Measurements from ENCODE around the gene PLA2G4B.

Gene PLA2G4B

GRCh38 chr15:41882689-41883483, 44.2 kb downstream of the PLA2G4B start:
- no peak overlapping the region for H3K27ac ChIP-seq (ENCODE audit: insufficient read depth, low read length, poor library complexity, severe bottlenecking)
- no peaks in the 10 kb centered on the region for H3K36me3 ChIP-seq (ENCODE audit: control insufficient read depth, insufficient read depth, low read length)
- peaks cover 5% of the 10 kb centered on the region for H3K4me1 ChIP-seq (ENCODE audit: control insufficient read depth, insufficient read depth, low read length, poor library complexity, severe bottlenecking)
- H3K27me3 ChIP-seq (replicated peaks; ENCODE audit: control insufficient read depth, insufficient read depth, low read length, poor library complexity, severe bottlenecking): peaks cover 4% of the 10 kb centered on the region
- no peak overlapping the region for H3K4me3 ChIP-seq (ENCODE audit: insufficient read depth, low read depth, low read length, poor library complexity, severe bottlenecking)
- no peaks in the 10 kb centered on the region for H3K9me3 ChIP-seq (ENCODE audit: control insufficient read depth, low read length)
- DNase-seq: no peak

DNA sequence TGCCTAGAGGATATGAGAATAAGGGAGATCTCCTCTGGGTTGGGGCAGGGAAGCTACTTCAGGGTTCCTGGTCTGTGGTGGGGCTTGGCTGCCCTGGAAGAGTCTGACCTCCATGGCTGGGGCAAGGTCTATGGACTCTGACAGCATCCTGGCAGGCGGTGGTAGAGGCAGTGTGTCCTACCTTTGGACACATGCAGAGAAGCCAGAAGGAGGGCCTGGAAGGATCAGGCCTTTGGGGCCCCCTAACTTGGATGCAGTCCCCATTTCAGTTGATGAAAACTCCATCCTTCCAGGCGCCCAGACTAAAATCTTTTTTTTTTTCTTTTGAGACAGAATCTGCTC, 44.8 kb downstream of the PLA2G4B start:
- H3K27me3 ChIP-seq (replicated peaks; ENCODE audit: control insufficient read depth, insufficient read depth, low read length, poor library complexity, severe bottlenecking): peaks cover 4% of the 10 kb centered on the region
- H3K36me3 ChIP-seq (ENCODE audit: control insufficient read depth, insufficient read depth, low read length): no peaks in the 10 kb centered on the region
- no peak overlapping the region for H3K27ac ChIP-seq (ENCODE audit: insufficient read depth, low read length, poor library complexity, severe bottlenecking)
- no peak for DNase-seq
- peaks cover 11% of the 10 kb centered on the region for H3K4me1 ChIP-seq (ENCODE audit: control insufficient read depth, insufficient read depth, low read length, poor library complexity, severe bottlenecking)
- H3K9me3 ChIP-seq (ENCODE audit: control insufficient read depth, low read length): no peaks in the 10 kb centered on the region
- H3K4me3 ChIP-seq (ENCODE audit: insufficient read depth, low read depth, low read length, poor library complexity, severe bottlenecking): no peak overlapping the region

DNA sequence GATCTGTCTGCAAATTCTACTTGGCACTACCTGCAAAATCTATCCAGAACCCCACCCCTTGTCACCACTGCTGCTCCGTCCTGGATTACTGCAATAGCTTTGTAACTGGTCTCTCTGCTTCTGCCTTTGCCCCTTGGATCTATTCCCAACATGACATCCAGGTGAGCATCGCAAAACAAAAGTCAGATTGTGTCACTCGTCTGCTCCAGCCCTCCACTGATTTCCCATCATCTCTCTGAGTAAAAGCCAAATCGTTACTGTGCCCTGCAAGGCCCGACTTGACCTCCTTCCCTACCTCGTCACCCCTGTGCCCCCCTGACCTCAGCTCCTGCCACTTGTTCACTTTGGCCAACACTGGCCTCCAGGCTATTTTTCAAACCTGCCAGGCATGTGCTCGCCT, 45.8 kb downstream of the PLA2G4B start:
- DNase-seq: no peak
- H3K36me3 ChIP-seq (ENCODE audit: control insufficient read depth, insufficient read depth, low read length): no peaks in the 10 kb centered on the region
- H3K4me3 ChIP-seq (ENCODE audit: insufficient read depth, low read depth, low read length, poor library complexity, severe bottlenecking): no peak overlapping the region
- peaks cover 18% of the 10 kb centered on the region for H3K4me1 ChIP-seq (ENCODE audit: control insufficient read depth, insufficient read depth, low read length, poor library complexity, severe bottlenecking)
- no peak overlapping the region for H3K27ac ChIP-seq (ENCODE audit: insufficient read depth, low read length, poor library complexity, severe bottlenecking)
- H3K27me3 ChIP-seq (replicated peaks; ENCODE audit: control insufficient read depth, insufficient read depth, low read length, poor library complexity, severe bottlenecking): peaks cover 4% of the 10 kb centered on the region
- no peaks in the 10 kb centered on the region for H3K9me3 ChIP-seq (ENCODE audit: control insufficient read depth, low read length)

- no peak overlapping the region for H3K27ac ChIP-seq (ENCODE audit: insufficient read depth, low read length, poor library complexity, severe bottlenecking)
- H3K27me3 ChIP-seq (replicated peaks; ENCODE audit: control insufficient read depth, insufficient read depth, low read length, poor library complexity, severe bottlenecking): peaks cover 4% of the 10 kb centered on the region
- peaks cover 18% of the 10 kb centered on the region for H3K4me1 ChIP-seq (ENCODE audit: control insufficient read depth, insufficient read depth, low read length, poor library complexity, severe bottlenecking)
- H3K36me3 ChIP-seq (ENCODE audit: control insufficient read depth, insufficient read depth, low read length): no peaks in the 10 kb centered on the region
- DNase-seq: no peak
- no peaks in the 10 kb centered on the region for H3K9me3 ChIP-seq (ENCODE audit: control insufficient read depth, low read length)
- H3K4me3 ChIP-seq (ENCODE audit: insufficient read depth, low read depth, low read length, poor library complexity, severe bottlenecking): no peak overlapping the region
These were observed 46.7 kb downstream of the PLA2G4B start for GRCh38 chr15:41885321-41885720.

- Histone ChIP-seq H3K4me3 (ENCODE audit: insufficient read depth, low read depth, low read length, poor library complexity, severe bottlenecking) (no peak overlapping the region), H3K27ac (ENCODE audit: insufficient read depth, low read length, poor library complexity, severe bottlenecking) (no peak overlapping the region), H3K36me3 (ENCODE audit: control insufficient read depth, insufficient read depth, low read length) (no peaks in the 10 kb centered on the region), H3K27me3 (replicated peaks; ENCODE audit: control insufficient read depth, insufficient read depth, low read length, poor library complexity, severe bottlenecking) (peaks cover 4% of the 10 kb centered on the region), H3K9me3 (ENCODE audit: control insufficient read depth, low read length) (no peaks in the 10 kb centered on the region), H3K4me1 (ENCODE audit: control insufficient read depth, insufficient read depth, low read length, poor library complexity, severe bottlenecking) (peaks cover 18% of the 10 kb centered on the region)
- DNase-seq: no peak
These were observed 47.2 kb downstream of the PLA2G4B start for GRCh38 chr15:41885841-41886240.

DNA sequence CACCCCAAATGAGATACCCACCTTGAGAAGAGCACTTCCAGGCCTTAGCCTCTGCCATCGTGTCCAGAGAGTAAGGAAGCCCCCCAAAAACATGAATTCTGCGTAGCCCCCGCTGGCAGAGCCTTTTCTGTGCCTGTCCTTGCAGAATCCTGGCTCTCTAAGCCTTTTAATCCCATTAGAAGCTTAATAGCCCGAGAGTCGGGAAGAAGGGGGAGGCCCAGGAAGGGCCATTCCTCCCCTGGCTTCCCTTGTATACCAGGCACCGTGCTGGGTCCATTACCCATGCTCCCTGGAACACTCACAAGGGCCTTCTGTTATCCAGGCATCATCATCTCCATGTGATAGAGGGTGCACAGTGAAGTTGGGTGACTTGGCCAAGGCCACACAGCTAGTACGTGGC, 48.1 kb downstream of the PLA2G4B start:
- H3K27me3 ChIP-seq (replicated peaks; ENCODE audit: control insufficient read depth, insufficient read depth, low read length, poor library complexity, severe bottlenecking): no peaks in the 10 kb centered on the region
- no peaks in the 10 kb centered on the region for H3K36me3 ChIP-seq (ENCODE audit: control insufficient read depth, insufficient read depth, low read length)
- H3K9me3 ChIP-seq (ENCODE audit: control insufficient read depth, low read length): no peaks in the 10 kb centered on the region
- peaks cover 18% of the 10 kb centered on the region for H3K4me1 ChIP-seq (ENCODE audit: control insufficient read depth, insufficient read depth, low read length, poor library complexity, severe bottlenecking)
- no peak overlapping the region for H3K4me3 ChIP-seq (ENCODE audit: insufficient read depth, low read depth, low read length, poor library complexity, severe bottlenecking)
- no peak for DNase-seq
- no peak overlapping the region for H3K27ac ChIP-seq (ENCODE audit: insufficient read depth, low read length, poor library complexity, severe bottlenecking)

DNA sequence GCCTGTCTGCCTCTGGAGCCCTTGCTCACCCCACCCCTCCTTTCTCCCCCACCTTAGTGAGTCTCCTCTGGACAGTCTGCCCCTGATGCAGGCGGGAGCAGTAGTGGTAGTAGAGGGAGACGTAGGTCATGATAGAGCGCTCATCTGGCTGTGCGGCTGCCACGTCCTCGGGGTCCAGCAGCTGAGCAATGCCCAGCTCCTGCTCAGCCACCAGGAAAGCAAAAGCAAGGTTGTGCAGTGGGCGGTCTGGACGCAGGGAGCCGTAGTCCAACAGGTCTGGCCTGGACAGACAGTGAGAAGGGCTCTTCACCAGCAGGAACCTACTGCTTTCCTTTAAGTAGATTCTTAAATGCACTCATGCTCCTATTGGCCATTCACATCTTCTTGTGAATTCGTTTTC, 48.5 kb downstream of the PLA2G4B start:
- Histone ChIP-seq H3K9me3 (ENCODE audit: control insufficient read depth, low read length) (no peaks in the 10 kb centered on the region), H3K4me1 (ENCODE audit: control insufficient read depth, insufficient read depth, low read length, poor library complexity, severe bottlenecking) (peaks cover 21% of the 10 kb centered on the region), H3K36me3 (ENCODE audit: control insufficient read depth, insufficient read depth, low read length) (no peaks in the 10 kb centered on the region), H3K27ac (ENCODE audit: insufficient read depth, low read length, poor library complexity, severe bottlenecking) (no peak overlapping the region), H3K4me3 (ENCODE audit: insufficient read depth, low read depth, low read length, poor library complexity, severe bottlenecking) (no peak overlapping the region), H3K27me3 (replicated peaks; ENCODE audit: control insufficient read depth, insufficient read depth, low read length, poor library complexity, severe bottlenecking) (no peaks in the 10 kb centered on the region)
- DNase-seq: no peak

- Histone ChIP-seq H3K27me3 (replicated peaks; ENCODE audit: control insufficient read depth, insufficient read depth, low read length, poor library complexity, severe bottlenecking) (no peaks in the 10 kb centered on the region), H3K4me3 (ENCODE audit: insufficient read depth, low read depth, low read length, poor library complexity, severe bottlenecking) (no peak overlapping the region), H3K9me3 (ENCODE audit: control insufficient read depth, low read length) (no peaks in the 10 kb centered on the region), H3K36me3 (ENCODE audit: control insufficient read depth, insufficient read depth, low read length) (no peaks in the 10 kb centered on the region), H3K4me1 (ENCODE audit: control insufficient read depth, insufficient read depth, low read length, poor library complexity, severe bottlenecking) (peaks cover 23% of the 10 kb centered on the region), H3K27ac (ENCODE audit: insufficient read depth, low read length, poor library complexity, severe bottlenecking) (no peak overlapping the region)
- DNase-seq: no peak
These were observed 49.2 kb downstream of the PLA2G4B start for GRCh38 chr15:41887893-41888292.

DNA sequence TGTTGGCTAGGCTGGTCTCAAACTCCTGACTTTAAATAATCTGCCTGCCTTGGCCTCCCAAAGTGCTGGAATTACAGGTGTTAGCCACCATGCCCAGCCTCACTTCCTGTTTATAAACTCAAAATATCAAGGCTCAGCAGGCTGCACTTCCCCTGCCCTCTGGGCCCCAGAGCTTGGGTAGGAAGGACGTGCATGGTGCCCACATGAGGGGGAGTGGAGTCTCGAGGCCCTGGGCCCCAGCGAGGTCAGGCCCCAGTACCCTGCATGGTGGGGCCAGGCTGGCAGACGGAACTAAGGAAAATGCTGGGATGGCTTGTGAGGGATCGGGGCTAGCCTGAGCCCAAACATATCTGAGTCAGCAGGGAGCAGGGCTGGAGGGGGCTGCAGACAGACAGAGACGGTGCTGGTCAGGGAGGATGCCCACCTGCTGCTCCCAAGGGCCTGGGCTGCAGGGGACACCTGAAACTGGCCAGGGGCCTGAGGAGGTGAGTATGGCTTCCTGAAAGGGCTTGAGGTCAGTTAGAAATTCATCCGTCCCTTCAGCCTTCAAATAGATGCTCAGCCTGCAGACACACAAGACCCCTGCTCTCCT, 50.1 kb downstream of the PLA2G4B start:
- H3K36me3 ChIP-seq (ENCODE audit: control insufficient read depth, insufficient read depth, low read length): no peaks in the 10 kb centered on the region
- no peak overlapping the region for H3K27ac ChIP-seq (ENCODE audit: insufficient read depth, low read length, poor library complexity, severe bottlenecking)
- no peaks in the 10 kb centered on the region for H3K27me3 ChIP-seq (replicated peaks; ENCODE audit: control insufficient read depth, insufficient read depth, low read length, poor library complexity, severe bottlenecking)
- DNase-seq: no peak
- H3K4me3 ChIP-seq (ENCODE audit: insufficient read depth, low read depth, low read length, poor library complexity, severe bottlenecking): no peak overlapping the region
- peaks cover 31% of the 10 kb centered on the region for H3K4me1 ChIP-seq (ENCODE audit: control insufficient read depth, insufficient read depth, low read length, poor library complexity, severe bottlenecking)
- H3K9me3 ChIP-seq (ENCODE audit: control insufficient read depth, low read length): no peaks in the 10 kb centered on the region

- no peak for DNase-seq
- H3K4me1 ChIP-seq (ENCODE audit: control insufficient read depth, insufficient read depth, low read length, poor library complexity, severe bottlenecking): peaks cover 45% of the 10 kb centered on the region
- H3K4me3 ChIP-seq (ENCODE audit: insufficient read depth, low read depth, low read length, poor library complexity, severe bottlenecking): no peak overlapping the region
- H3K36me3 ChIP-seq (ENCODE audit: control insufficient read depth, insufficient read depth, low read length): no peaks in the 10 kb centered on the region
- no peak overlapping the region for H3K27ac ChIP-seq (ENCODE audit: insufficient read depth, low read length, poor library complexity, severe bottlenecking)
- no peaks in the 10 kb centered on the region for H3K27me3 ChIP-seq (replicated peaks; ENCODE audit: control insufficient read depth, insufficient read depth, low read length, poor library complexity, severe bottlenecking)
- H3K9me3 ChIP-seq (ENCODE audit: control insufficient read depth, low read length): no peaks in the 10 kb centered on the region
These were observed 51.5 kb downstream of the PLA2G4B start for GRCh38 chr15:41890050-41890690.
